Measurements from ENCODE around the gene VGF. TPM values are rescaled to one million over a fixed set of nuclear protein-coding genes. Genes with fewer than 3 reads are reported as not detected.

Gene VGF
- total and polyA plus RNA-seq, 2 donors (not counting 3 experiments of a cell fraction or from before 2014, with no cell fraction given), result 0.03 TPM; not detected in 1

GRCh38 chr7:101197991-101198390 lies 32.6 kb upstream of the VGF start:
- H3K4me1 ChIP-seq (ENCODE audit: control insufficient read depth, extremely low read depth, insufficient read depth, low read length), result peaks cover 5% of the 10 kb centered on the region
- H3K79me2 ChIP-seq (ENCODE audit: control insufficient read depth, insufficient read depth, low read length), result no peaks in the 10 kb centered on the region
- DNase-seq (ENCODE audit: low read depth, low spot score), result no peak
- CTCF ChIA-PET, result no interaction called here
- no peaks in the 10 kb centered on the region for H3K36me3 ChIP-seq (ENCODE audit: control insufficient read depth in 2 of 2, extremely low read depth in 1 of 2, insufficient read depth in 2 of 2, low read length in 2 of 2)
- H4K20me1 ChIP-seq (replicated peaks; ENCODE audit: control insufficient read depth, extremely low read depth, insufficient read depth, low read length), result no peaks in the 10 kb centered on the region
- H3K27me3 ChIP-seq (ENCODE audit: control insufficient read depth in 2 of 2, insufficient read depth in 2 of 2, low read length in 2 of 2), result peaks cover 23 to 27% of the 10 kb centered on the region in 2 experiments
- H2AFZ ChIP-seq (ENCODE audit: low read depth, low read length), result no peak overlapping the region
- H3K9me3 ChIP-seq (replicated peaks; ENCODE audit: control insufficient read depth, insufficient read depth, low read length), result no peaks in the 10 kb centered on the region
- TF ChIP-seq CTCF (IDR thresholded peaks at IDR 0.05; ENCODE audit: extremely low read depth in 1 of 2, insufficient read depth in 1 of 2, low read depth in 1 of 2, low read length in 2 of 2) (no peak), GATA2 (IDR thresholded peaks at IDR 0.05; ENCODE audit: insufficient read depth, insufficient read length, low read depth, low read length) (no peak), MYC (IDR thresholded peaks at IDR 0.05; ENCODE audit: low read depth, low read length) (no peak), FOS (IDR thresholded peaks at IDR 0.05; ENCODE audit: borderline replicate concordance, insufficient read depth, low read length) (no peak), POLR2AphosphoS5 (IDR thresholded peaks at IDR 0.05; ENCODE audit: insufficient read depth, low read depth, low read length) (no peak), JUN (IDR thresholded peaks at IDR 0.05; ENCODE audit: borderline replicate concordance, insufficient read depth, insufficient read length, low read depth) (no peak), EZH2 (IDR thresholded peaks at IDR 0.05; ENCODE audit: borderline replicate concordance, low read depth, low read length, severe bottlenecking) (no peak), MAX (IDR thresholded peaks at IDR 0.05; ENCODE audit: insufficient read depth, insufficient read length) (no peak), POLR2A (IDR thresholded peaks at IDR 0.05; ENCODE audit: low read depth, low read length) (no peak)
- FAIRE-seq, result no peak
- no peak overlapping the region for H3K4me3 ChIP-seq (replicated peaks in 1 of 3; ENCODE audit: insufficient read depth in 1 of 3, low read depth in 1 of 3, low read length in 3 of 3)
- H3K4me2 ChIP-seq (ENCODE audit: insufficient read depth, low read length), result no peak overlapping the region
- POLR2A ChIA-PET, result no interaction called here
- dilution Hi-C loops (cut with MboI; ENCODE audit: extremely low pct_ligation_motif_present, low sequenced_read_pairs), result no loop called here
- BruUV-seq (replicated peaks), result no TSS peak
- H3K27ac ChIP-seq (ENCODE audit: insufficient read depth, low read depth, low read length), result no peak overlapping the region
- no peak overlapping the region for H3K9ac ChIP-seq (replicated peaks; ENCODE audit: extremely low read depth, insufficient read depth, low read length)
- H3K9me1 ChIP-seq (replicated peaks; ENCODE audit: control insufficient read depth, extremely low read depth, insufficient read depth, low read length), result no peaks in the 10 kb centered on the region
- intact Hi-C loops (cut with micrococcal nuclease), result no loop called here

Data from endothelial cell of umbilical vein (primary cell).